IPS-18c (cell line): ENCODE data around the gene TRAM2.

Experiments
- H3K4me3 ChIP-seq: 2 replicates; pipeline ENCODE4 v1.7.0; 2013; ENCODE audit warnings: low read depth, mild to moderate bottlenecking, low read length, moderate library complexity; ENCODE audit not compliant: insufficient read depth
- H3K9me3 ChIP-seq: one replicate; pipeline ENCODE4 v1.6.1; 2013; ENCODE audit warnings: mild to moderate bottlenecking, low read length, moderate library complexity; ENCODE audit not compliant: control insufficient read depth, insufficient read depth

The TRAM2 gene

DNA sequence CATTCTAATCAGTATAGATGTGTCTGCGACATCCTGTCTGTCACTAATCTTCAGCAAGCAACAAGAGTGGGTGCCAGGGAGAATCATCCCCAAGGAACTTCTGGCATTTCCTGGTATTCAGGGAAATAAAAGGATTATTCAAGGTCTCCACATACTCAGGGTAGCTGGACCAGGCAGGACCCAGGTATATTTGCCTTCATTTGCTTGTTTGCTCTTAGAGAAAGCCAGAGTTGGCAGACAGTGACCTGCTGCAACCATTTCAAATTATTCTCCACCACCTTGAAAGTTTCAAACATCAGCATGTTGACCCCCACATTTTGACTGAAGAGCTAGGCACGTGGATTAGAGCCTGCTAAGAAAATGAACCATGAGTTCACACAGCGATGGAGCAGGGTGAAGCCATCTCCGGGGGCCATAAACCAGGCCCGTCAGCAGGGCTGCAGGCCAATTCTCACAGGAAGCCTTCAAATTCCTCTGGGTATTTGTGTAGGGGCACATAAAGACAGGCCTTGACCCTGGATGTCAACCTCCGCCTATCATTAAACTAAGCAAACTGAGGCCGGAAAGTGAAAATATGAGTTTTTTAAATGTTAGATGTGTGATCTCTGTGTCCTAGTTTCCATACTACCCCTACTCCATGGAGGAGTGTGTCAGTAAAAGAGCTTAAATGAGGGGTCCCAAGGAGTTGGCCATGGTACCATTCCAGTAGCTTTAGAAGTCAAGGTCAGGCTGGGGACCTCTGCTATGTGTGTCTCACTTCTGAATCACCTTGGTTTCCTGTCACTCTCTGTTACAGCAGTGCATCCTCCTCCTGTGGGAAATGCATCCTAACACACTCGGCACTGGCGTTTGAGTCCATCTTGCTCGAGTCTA lies 32.9 kb downstream of the TRAM2 start:
- H3K9me3 ChIP-seq, result no peaks in the 10 kb centered on the region
- H3K4me3 ChIP-seq, result no peak overlapping the region

DNA sequence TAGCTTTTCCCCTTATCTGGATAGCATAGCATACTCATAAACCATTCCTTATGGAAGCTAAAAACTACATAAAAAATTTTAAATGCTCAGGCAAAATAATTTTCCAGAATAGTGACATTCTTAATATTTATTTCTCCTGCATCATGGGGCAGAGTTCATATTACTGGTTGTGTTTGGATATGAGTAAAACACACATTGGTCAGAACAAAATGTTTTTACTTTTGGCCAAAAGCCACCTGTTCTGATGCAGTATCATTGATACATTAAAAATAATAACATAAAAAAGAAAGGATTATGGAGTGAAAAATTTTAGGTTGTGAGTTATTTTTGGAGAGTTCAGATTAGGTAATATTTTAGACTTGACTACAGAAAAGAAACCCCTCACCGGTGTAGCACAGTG lies 33.6 kb downstream of the TRAM2 start:
- Histone ChIP-seq H3K9me3 (no peaks in the 10 kb centered on the region), H3K4me3 (no peak overlapping the region)

DNA sequence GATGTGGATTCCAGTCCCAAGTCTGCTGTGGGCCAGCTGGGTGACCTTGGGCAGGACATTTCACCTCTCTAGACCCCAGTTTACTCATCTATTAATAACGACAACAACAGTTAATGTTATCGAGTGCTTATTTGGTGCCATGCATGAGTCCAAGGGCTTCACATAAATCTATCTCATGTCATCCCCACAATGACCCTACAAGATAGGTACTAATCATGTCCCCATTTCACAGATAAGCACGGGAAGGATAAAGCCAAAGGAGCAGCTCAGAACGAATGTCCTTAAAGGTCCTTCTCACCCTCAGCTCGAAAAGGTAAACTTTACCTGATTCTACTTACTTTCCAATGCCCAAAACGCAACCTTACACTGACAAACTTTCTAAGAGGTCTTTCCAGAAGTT lies 35.7 kb downstream of the TRAM2 start:
- Histone ChIP-seq H3K9me3 (no peaks in the 10 kb centered on the region), H3K4me3 (no peak overlapping the region)

DNA sequence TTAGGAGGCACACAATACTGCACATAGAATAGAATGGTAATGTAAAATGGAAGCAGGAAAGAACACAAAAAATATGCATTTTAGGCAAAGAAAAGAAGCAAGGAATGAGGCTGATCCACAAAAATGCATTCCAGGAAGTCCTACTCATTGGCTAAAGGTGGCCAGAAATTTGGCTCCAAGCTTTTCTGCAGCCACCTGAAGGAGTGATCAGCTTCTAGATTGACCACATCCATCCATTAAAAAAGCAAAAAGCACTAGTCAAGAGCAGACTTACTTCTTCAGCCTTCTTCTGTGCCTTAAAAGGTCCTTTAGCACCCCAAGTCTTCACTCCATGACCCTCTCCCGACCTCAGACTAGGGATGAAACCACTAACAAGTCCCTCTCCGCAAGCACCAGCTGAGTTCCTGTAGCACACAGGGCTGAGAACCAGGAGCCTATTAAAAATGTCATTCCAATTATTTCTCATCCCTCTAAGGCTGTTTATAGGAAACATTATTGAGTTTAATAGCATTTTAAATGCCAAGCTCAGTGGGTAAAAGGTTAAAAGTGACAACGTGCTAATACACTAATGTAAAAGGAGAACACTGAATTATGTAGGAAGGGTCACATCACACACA lies 36.5 kb downstream of the TRAM2 start:
- no peak overlapping the region for H3K4me3 ChIP-seq
- no peaks in the 10 kb centered on the region for H3K9me3 ChIP-seq

DNA sequence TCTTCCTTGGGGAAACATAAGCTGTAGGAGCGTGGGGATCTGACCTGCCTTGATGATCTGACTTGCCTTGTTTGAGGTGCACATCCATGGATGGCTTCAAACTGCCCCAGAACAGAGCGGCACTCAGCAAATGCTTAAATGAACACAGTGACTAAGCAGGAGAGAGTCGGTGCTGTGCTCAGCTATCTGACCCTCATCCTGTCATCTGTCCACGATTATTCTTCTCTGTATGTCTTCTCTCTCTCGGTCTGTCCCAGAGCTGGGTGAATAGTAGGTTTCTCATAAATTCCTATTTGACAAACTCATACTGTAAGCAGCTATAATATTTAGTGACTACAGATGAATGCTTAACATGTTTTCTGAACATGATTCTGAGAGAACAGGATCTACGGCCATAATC lies 37.3 kb downstream of the TRAM2 start:
- no peak overlapping the region for H3K4me3 ChIP-seq
- H3K9me3 ChIP-seq, result no peaks in the 10 kb centered on the region

DNA sequence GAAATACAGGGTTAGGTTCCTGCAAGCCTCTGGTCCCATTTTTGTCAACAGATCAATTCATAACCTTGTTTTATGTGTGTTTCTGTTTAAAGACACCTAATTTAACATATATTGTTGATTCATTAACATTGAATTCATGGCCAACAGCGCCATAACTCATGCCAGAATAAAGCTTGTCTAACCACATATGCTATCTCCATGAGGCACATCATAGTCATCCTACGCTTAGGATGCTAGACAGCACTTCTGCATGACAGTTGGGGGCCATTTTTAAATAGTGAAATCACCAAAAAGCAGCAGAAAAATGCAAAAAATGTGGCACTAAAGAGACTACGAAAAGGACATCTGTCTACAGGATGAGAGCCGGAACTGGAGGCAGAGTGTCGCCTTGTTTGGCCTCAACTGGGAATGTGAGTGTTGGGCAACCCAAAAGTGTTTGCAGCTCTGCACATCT lies 37.9 kb downstream of the TRAM2 start:
- Histone ChIP-seq H3K9me3 (no peaks in the 10 kb centered on the region), H3K4me3 (no peak overlapping the region)

DNA sequence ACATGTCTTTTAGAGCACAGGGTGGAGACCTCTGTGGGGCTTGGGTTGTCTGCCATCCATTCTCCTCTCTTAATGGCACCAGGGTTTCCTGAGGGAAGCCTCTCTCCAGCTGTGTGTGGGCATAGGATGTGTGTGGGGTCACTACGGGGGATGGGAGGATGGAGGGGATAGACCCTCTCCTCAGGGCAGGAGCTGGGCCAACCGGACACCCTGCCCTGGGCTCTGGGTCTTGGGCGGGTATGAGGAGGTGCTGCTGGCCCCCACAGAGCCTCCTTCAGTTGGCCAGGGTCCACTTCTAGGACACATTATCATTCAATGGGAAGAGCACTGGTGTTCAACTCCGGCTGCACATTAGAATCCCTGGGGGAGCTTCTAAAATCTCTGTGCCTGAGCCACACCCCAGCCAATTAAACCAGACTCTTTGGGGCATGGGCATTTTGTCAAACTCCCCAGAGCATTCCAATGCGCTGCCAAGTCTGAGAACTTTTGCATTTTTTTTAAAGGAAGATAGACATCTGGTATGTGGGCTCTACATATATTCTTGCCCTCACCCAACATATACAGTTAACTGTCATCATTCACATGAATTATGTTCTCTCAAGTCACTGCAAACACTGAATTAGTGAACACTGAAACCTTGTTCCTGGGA lies 38.5 kb downstream of the TRAM2 start:
- H3K4me3 ChIP-seq, result no peak overlapping the region
- H3K9me3 ChIP-seq, result no peaks in the 10 kb centered on the region

DNA sequence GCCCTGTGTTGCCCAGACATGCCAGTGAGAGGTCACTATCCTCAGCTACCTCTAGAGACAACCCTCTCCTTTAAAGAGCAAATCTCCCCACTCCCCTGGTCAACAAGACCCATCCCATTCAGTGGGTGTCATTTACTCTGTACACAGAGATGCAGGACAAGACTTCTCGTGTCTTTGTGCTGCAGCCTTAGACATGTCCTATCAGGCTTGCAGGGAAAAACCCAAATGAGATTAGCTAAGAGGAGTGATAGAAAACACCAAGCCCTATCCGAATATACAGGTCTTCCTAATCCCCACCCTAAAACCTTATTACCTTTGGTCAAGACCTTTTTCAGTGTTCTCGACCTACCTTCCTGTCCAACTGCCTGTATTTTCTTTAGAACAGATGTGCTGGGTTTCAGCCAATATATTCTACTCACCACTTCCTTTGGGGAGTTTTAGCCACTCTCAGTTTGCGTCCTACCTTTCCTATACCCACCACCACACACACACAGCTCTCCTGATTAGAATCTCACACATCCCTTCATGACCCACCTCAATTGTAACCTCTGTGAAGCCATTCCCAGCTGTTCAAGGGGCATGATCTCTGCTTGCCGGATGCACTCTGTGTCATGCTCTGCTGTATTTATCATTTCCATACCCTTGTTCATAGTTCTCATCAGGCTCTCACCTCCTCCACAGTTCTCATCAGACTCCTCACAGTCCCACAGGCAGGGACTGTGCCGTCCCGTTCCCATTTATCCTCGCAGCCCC lies 39.7 kb downstream of the TRAM2 start:
- Histone ChIP-seq H3K9me3 (no peaks in the 10 kb centered on the region), H3K4me3 (no peak overlapping the region)

DNA sequence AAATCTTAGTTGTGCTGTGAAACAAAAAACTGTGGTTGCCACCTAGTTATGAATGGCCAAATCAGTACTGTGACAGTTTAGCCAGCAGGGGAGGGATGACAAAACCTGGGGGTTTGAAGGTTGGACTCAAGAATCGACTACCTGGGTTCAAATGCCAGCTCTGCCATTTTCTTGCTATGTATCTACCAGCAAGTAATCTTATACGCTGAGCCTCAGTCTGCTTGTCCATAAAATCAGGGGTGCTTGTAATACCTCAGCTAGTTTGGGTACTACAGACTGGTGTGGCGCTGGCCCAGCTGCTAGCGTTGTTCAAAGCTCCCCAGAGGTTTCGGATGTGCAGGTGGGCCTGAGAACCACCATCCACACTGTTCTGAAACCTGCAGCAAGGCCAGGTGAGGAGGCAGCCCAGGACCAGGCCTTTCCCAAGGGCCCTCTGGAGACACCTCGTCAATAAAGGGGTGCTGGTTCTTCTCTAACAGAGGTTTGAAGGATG lies 40.4 kb downstream of the TRAM2 start:
- Histone ChIP-seq H3K4me3 (no peak overlapping the region), H3K9me3 (no peaks in the 10 kb centered on the region)

DNA sequence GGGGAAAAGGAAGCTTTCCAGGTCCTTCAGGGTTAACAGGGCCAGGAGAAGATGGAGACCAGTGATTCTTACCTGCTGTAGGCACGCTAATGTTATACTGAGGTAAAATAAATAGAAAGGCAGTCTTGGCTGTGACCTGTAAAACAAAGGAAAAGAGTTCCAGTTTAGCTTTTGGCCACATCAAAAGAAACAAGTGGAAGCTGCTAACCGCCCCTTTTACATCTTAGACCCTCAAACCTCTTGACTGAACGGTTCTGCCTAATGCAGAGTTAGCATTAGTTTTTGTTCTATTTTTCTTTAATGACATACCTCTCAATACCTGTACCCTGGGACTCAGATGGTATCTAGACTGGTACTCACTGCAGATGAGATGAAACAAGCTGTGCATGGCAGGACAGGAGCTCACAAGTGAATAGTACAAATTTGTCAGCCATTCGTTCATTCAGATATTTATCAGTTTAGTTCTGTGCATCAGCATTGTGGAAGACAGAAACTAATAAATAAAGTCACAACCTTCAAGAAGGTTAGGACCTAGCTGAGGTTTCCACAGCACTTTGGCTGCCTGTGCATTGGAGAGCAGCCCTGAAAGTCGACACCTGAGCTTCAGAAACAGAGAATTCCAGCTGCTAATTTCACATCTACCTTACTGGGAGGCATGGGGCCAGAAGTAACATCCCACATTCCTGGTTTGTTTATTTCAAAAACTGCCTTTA lies 41.0 kb downstream of the TRAM2 start:
- Histone ChIP-seq H3K9me3 (no peaks in the 10 kb centered on the region), H3K4me3 (no peak overlapping the region)

DNA sequence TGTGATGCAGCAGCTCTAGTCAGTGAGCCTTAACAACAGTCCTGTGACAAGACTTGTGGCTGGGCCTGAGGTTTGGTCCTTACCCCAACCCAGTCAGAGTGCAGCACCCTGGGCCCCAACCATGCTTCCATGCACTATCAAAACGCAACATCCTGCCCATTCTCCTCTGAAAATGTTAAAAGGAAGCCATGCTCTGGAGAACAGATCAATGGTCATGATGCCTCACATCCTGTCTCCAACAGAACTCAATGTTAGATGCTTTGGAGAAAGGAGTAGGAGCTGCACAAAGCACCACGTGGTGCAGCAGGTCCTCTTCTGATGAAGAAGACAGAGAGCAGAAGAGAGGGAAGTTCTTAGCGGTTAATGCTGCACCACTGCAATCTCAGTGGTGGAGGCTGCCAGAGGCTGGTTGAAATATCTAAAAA lies 41.9 kb downstream of the TRAM2 start:
- no peaks in the 10 kb centered on the region for H3K9me3 ChIP-seq
- no peak overlapping the region for H3K4me3 ChIP-seq

DNA sequence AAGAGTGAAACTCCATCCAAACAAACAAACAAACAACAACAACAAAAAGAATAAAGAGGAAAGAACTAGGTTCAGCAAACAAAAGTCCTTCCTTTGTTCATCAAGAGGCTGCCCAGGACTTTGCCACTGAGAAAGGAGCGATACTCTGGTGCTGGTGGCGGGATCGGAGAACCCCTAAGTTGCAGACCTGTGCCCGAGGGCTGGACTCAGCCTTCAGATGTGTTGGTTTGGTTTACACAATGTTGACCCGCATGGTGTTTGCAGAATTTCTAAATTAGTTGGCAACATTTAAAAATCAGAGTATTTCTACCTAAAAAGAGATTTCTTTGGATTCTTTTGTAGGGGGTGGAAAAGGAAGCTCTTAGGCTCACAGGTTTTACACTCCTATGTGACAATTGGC lies 42.5 kb downstream of the TRAM2 start:
- Histone ChIP-seq H3K9me3 (no peaks in the 10 kb centered on the region), H3K4me3 (no peak overlapping the region)

DNA sequence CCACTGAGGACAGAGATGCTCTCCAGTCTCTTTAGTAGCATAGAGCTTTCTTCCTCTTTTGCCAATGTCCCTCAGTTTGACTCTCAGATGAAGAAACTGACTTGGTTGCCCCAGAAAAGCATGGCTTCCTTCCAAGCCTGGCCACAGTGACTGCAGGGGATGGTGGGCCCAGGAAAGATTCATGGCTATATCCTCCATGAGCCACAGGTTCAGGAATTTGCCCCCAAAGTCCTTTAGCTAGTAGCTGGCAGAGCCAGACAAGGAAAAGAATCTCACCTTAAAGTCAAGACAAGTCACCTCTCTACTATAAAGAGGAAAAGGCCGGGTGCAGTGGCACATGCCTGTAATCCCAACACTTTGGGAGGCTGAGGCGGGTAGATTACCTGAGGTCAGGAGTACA lies 43.4 kb downstream of the TRAM2 start:
- H3K4me3 ChIP-seq, result no peak overlapping the region

DNA sequence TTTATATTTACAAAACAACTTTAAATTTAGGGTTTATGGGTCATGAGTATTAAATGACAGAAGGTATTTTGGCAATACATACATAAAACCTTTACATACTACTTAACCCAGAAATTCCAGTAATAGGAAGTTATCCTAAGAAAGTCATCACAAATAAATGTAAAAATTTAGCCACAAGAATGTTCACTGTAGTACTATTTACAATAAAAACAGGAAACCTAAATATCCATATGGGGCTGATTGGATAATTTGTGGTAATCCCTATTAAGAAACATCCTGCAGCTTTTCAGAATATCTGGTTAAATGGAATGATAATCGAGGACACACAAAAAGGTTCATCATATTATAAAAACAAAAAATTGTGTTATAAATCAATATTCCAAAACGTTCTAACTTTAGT lies 44.4 kb downstream of the TRAM2 start:
- H3K4me3 ChIP-seq, result no peak overlapping the region
- no peaks in the 10 kb centered on the region for H3K9me3 ChIP-seq

More for the DNA sequence above, 43.4 kb downstream of the TRAM2 start:
- H3K9me3 ChIP-seq, result no peaks in the 10 kb centered on the region

DNA sequence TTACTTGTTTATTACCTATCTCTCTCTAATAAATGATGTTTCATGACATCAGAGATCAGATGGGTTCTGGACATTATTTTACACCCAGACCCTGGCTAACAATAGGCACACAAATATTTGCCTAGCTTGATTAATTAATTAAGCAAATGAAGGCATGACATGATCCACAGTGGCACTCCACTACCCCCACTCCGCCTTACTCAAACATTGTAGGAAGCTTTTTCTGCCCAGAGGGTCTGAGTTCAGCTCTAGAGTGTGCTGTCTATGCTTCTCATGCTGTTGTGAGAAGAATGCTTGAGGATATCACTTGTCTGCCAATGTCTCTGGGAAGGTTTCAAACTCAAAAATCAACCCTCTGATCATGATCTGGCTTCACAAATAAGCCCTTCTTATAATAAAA lies 45.0 kb downstream of the TRAM2 start:
- Histone ChIP-seq H3K4me3 (no peak overlapping the region), H3K9me3 (no peaks in the 10 kb centered on the region)

DNA sequence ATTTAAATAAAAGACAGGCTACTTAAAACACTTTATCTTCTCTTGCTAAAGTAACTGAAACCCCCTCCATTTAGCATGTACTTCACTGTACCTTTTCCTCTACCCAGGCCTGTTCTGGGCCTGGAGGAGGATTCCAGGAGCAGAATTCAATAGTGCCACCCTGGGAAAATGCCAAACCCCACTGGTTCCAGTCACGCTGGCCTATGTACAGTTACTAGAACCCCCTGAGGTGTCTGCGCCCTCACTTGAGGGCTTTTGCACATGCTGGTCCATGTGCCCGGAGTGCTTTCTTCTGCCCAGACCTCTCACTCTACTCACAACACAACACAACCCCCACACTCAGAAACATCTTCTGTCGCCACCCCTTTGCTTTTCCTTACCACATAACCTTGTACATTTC lies 45.5 kb downstream of the TRAM2 start:
- Histone ChIP-seq H3K4me3 (no peak overlapping the region), H3K9me3 (no peaks in the 10 kb centered on the region)

DNA sequence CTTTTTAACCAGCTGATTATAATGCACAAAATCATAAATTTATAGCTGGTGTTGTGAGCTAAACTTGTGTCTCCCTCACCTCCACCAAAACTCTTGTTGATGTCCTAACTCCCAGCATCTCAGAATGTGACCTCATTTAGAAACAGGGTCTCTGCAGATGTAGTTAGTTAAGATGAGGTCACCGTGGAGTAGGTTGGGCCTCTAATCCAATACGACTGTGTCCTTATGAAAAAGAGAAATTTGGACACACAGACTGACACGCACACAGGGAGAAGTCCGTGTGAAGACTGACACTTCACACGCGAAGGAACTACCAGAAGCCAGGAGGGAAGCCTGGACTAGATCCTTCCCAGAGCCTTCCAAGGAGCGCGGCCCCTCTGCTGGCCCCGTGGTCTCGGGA lies 46.5 kb downstream of the TRAM2 start:
- no peaks in the 10 kb centered on the region for H3K9me3 ChIP-seq
- H3K4me3 ChIP-seq, result no peak overlapping the region
